Psoas muscle (tissue), 8 donors: ENCODE measurements around the gene PRPH2. TPM values are rescaled to one million over a fixed set of nuclear protein-coding genes. Genes with fewer than 3 reads are reported as not detected.

Experiments
- ATAC-seq, 4 donors: fragments of 200-7000 bp; cut with Tn5 transposase; one replicate each; pipeline ENCODE4 v1.9.1; 2020; ENCODE audit warnings: moderate library complexity in 3 of 4, mild to moderate bottlenecking in 2 of 4
- DNase-seq, 2 donors: peaks; one replicate each; pipeline ENCODE4 v3.0.0-alpha.2; 2020
- H3K27ac ChIP-seq: fragments of 200-600 bp; one replicate; pipeline ENCODE4 v1.8.0; 2022
- H3K27me3 ChIP-seq, 3 donors: fragments of 200-600 bp in 1 of 3; one replicate each; pipeline versions ENCODE4 v1.6.1 to v1.8.0; 2013 to 2022; ENCODE audit warnings: low read length in 2 of 3, mild to moderate bottlenecking in 2 of 3, moderate library complexity in 1 of 3; ENCODE audit not compliant: insufficient read depth in 3 of 3
- H3K36me3 ChIP-seq, 2 donors: fragments of 200-600 bp in 1 of 2; one replicate each; pipeline versions ENCODE4 v1.6.1 to v1.8.0; 2013 to 2022; ENCODE audit warnings: low read depth in 1 of 2, mild to moderate bottlenecking in 1 of 2, moderate library complexity in 1 of 2; ENCODE audit not compliant: insufficient read depth in 1 of 2
- H3K4me1 ChIP-seq: fragments of 200-600 bp; one replicate; pipeline ENCODE4 v1.8.0; 2022
- H3K4me3 ChIP-seq: fragments of 200-600 bp; one replicate; pipeline ENCODE4 v1.8.0; 2022; ENCODE audit warnings: mild to moderate bottlenecking
- H3K9me3 ChIP-seq: fragments of 200-600 bp; one replicate; pipeline ENCODE4 v1.8.0; 2022
- CTCF ChIP-seq: fragments of 200-600 bp; IDR thresholded peaks from one replicate; pipeline ENCODE4 v1.8.0; 2022; ENCODE audit warnings: antibody characterized with exemption
- WGBS, 3 donors: extraction: QIAGEN DNeasy Blood & Tissue Kit; methylation state at CpG; one replicate each; pipeline versions ENCODE4 v1.1.6 to v1.1.7; 2013; 5-methylcytosine and 5-hydroxymethylcytosine counted together
- intact Hi-C, 2 donors: fragments of 100-400 bp; cut with DNase I; formaldehyde crosslinking; loops; one replicate each; pipeline versions ENCODE4 v1.11.0 to v1.14.2; 2022
- polyA plus RNA-seq, 3 donors: library from polyadenylated mRNA; stranded (reverse); fragments of 200-250 nt; gene quantifications; one replicate each; pipeline ENCODE4 v1.2.3, GENCODE V29; 2013
- total RNA-seq, 4 donors: library from RNA; stranded (reverse); fragmentation: NEBNext Ultra II Directional in 2 of 4; extraction: Animal tissue kit (Norgen Biotek cat#: 25700) in 2 of 4; gene quantifications; one replicate each; pipeline versions ENCODE4 v1.2.1 to v1.2.4, GENCODE V29; 2021 to 2023
- donor health status: healthy with polysubstance abuse.
- donor health status: DM: no; HTN: no; CAD: no; lungs with moderate emphysema.
- donor health status: Bipolar disorder and iron deficiency.
- donor health status: healthy.
- donor health status: DM: yes; HTN: yes; CAD: no.
- donor health status: DM: no; HTN: no; CAD: no.
- donor health status: DM: no; HTN: no; CAD: no.
- donor health status: DM: yes; HTN: yes; CAD: no.

The PRPH2 gene
- total and polyA plus RNA-seq, 7 donors, result 0.13 to 4.9 (median 2.8) TPM

GRCh38 chr6:42698217-42698616, 24.2 kb downstream of the PRPH2 start:
- no peak for TF ChIP-seq CTCF
- Histone ChIP-seq H3K36me3 (peaks cover 0 to 29% of the 10 kb centered on the region in 2 donors), H3K4me1 (peaks cover 29% of the 10 kb centered on the region), H3K9me3 (no peaks in the 10 kb centered on the region), H3K27ac (peak overlapping the region; percentile 36), H3K4me3 (no peak overlapping the region), H3K27me3 (no peaks in the 10 kb centered on the region)
- ATAC-seq, result peak in 2 of 4 donors; percentile 4 to 10
- intact Hi-C loops, result no loop called here
- WGBS, 3 donors, result 48 to 68% (median 54%) methylated on average over 13 of the region's 13 CpGs
- DNase-seq, result no peak

- H3K36me3 ChIP-seq, result peaks cover 0 to 38% of the 10 kb centered on the region in 2 donors
- peaks cover 37% of the 10 kb centered on the region for H3K4me1 ChIP-seq
- no peaks in the 10 kb centered on the region for H3K27me3 ChIP-seq
- TF ChIP-seq CTCF, result no peak
- H3K4me3 ChIP-seq, result no peak overlapping the region
- ATAC-seq, result no peak
- intact Hi-C loops, result no loop called here
- peak overlapping the region; percentile 34 for H3K27ac ChIP-seq
- no peak for DNase-seq
- WGBS, 3 donors, result 82 to 93% (median 89%) methylated on average over 5 of the region's 5 CpGs
- no peaks in the 10 kb centered on the region for H3K9me3 ChIP-seq
Observed at GRCh38 chr6:42697268-42697655, 25.1 kb downstream of the PRPH2 start.

GRCh38 chr6:42696526-42697267, 25.7 kb downstream of the PRPH2 start:
- intact Hi-C loops, result no loop called here
- DNase-seq, result no peak
- Histone ChIP-seq H3K4me1 (peaks cover 42% of the 10 kb centered on the region), H3K27me3 (no peaks in the 10 kb centered on the region), H3K36me3 (peaks cover 0 to 44% of the 10 kb centered on the region in 2 donors), H3K9me3 (no peaks in the 10 kb centered on the region), H3K4me3 (no peak overlapping the region), H3K27ac (peak overlapping the region; percentile 81)
- ATAC-seq, result no peak
- TF ChIP-seq CTCF, result no peak
- 57 to 71% (median 58%) methylated on average over 7 of the region's 7 CpGs for WGBS, 3 donors

GRCh38 chr6:42694586-42694985, 27.8 kb downstream of the PRPH2 start:
- Histone ChIP-seq H3K27ac (peak overlapping the region; percentile 81), H3K9me3 (no peaks in the 10 kb centered on the region), H3K4me1 (peaks cover 56% of the 10 kb centered on the region), H3K36me3 (peaks cover 4 to 59% of the 10 kb centered on the region in 2 donors), H3K4me3 (no peak overlapping the region), H3K27me3 (no peaks in the 10 kb centered on the region)
- WGBS, 3 donors, result 39 to 52% (median 43%) methylated on average over 4 of the region's 4 CpGs
- intact Hi-C loops, result no loop called here
- ATAC-seq, result no peak
- no peak for TF ChIP-seq CTCF
- no peak for DNase-seq
